Central memory CD8-positive, alpha-beta T cell (primary cell): ENCODE results near the gene ZNF485.
"Not testable (repeated sequence)": the region's sequence is repeated elsewhere in the genome, so short reads cannot be mapped to it uniquely, and the experiment has no call there.

Source experiments
- ATAC-seq: fragments of 150-1000 bp; cut with Tn5 transposase; replicated peaks from 2 replicates; pipeline ENCODE4 v1.10.0; 2022; ENCODE audit warnings: mild to moderate bottlenecking, moderate FRiP score, moderate number of reproducible peaks; ENCODE audit not compliant: poor library complexity, severe bottlenecking; ENCODE audit errors: extremely low read depth
- DNase-seq, 2 donors: peaks; one replicate each; pipeline ENCODE4 v3.0.0; 2021; ENCODE audit warnings: low spot score in 2 of 2
- H3K27ac Mint-ChIP-seq: one replicate; pipeline ENCODE4 v1.8.0; 2022; ENCODE audit warnings: low read depth, mild to moderate bottlenecking, moderate library complexity, mixed read lengths
- H3K27me3 Mint-ChIP-seq: one replicate; pipeline ENCODE4 v1.8.0; 2022; ENCODE audit warnings: mixed read lengths
- H3K36me3 Mint-ChIP-seq: one replicate; pipeline ENCODE4 v1.8.0; 2022; ENCODE audit warnings: mild to moderate bottlenecking, moderate library complexity, mixed read lengths; ENCODE audit not compliant: insufficient read depth
- H3K4me1 Mint-ChIP-seq: one replicate; pipeline ENCODE4 v1.8.0; 2022; ENCODE audit warnings: mixed read lengths
- H3K4me3 Mint-ChIP-seq: one replicate; pipeline ENCODE4 v1.8.0; 2022; ENCODE audit warnings: mild to moderate bottlenecking, moderate library complexity, mixed read lengths
- H3K9me3 Mint-ChIP-seq: one replicate; pipeline ENCODE4 v1.8.0; 2022; ENCODE audit warnings: mixed read lengths

Gene ZNF485

GRCh38 chr10:43585981-43586729 lies 20.1 kb upstream of the ZNF485 start:
- no peaks in the 10 kb centered on the region for H3K9me3 Mint-ChIP-seq

GRCh38 chr10:43586730-43587115 lies 19.5 kb upstream of the ZNF485 start:
- H3K36me3 Mint-ChIP-seq, ATAC-seq, H3K27ac Mint-ChIP-seq, H3K4me1 Mint-ChIP-seq, H3K9me3 Mint-ChIP-seq, H3K27me3 Mint-ChIP-seq, H3K4me3 Mint-ChIP-seq, DNase-seq: not testable (repeated sequence)

More at GRCh38 chr10:43585981-43586729, 20.1 kb upstream of the ZNF485 start:
- H3K4me3 Mint-ChIP-seq: no peak overlapping the region
- no peaks in the 10 kb centered on the region for H3K4me1 Mint-ChIP-seq
- H3K36me3 Mint-ChIP-seq: no peaks in the 10 kb centered on the region
- no peaks in the 10 kb centered on the region for H3K27me3 Mint-ChIP-seq
- DNase-seq (no peak), ATAC-seq (no peak)
- H3K27ac Mint-ChIP-seq: no peak overlapping the region

GRCh38 chr10:43591303-43591904 lies 14.8 kb upstream of the ZNF485 start:
- DNase-seq: no peak

GRCh38 chr10:43594944-43595589 lies 11.2 kb upstream of the ZNF485 start:
- Mint-ChIP-seq H3K27me3 (no peaks in the 10 kb centered on the region), H3K9me3 (no peaks in the 10 kb centered on the region), H3K36me3 (peaks cover 3% of the 10 kb centered on the region), H3K4me3 (peak overlapping the region; percentile 75), H3K27ac (peak overlapping the region; percentile 77), H3K4me1 (peaks cover 41% of the 10 kb centered on the region)
- DNase-seq (no peak), ATAC-seq (peak; percentile 74)

More at GRCh38 chr10:43591303-43591904, 14.8 kb upstream of the ZNF485 start:
- Mint-ChIP-seq H3K27me3 (no peaks in the 10 kb centered on the region), H3K9me3 (no peaks in the 10 kb centered on the region), H3K4me1 (peaks cover 25% of the 10 kb centered on the region), H3K36me3 (peaks cover 3% of the 10 kb centered on the region), H3K4me3 (no peak overlapping the region), H3K27ac (no peak overlapping the region)
- no peak for ATAC-seq

GRCh38 chr10:43595739-43596298 lies 10.4 kb upstream of the ZNF485 start:
- peaks cover 3% of the 10 kb centered on the region for H3K36me3 Mint-ChIP-seq
- ATAC-seq: peak; percentile 73
- DNase-seq: no peak
- no peaks in the 10 kb centered on the region for H3K27me3 Mint-ChIP-seq
- H3K4me1 Mint-ChIP-seq: peaks cover 41% of the 10 kb centered on the region
- peak overlapping the region; percentile 77 for H3K27ac Mint-ChIP-seq
- H3K9me3 Mint-ChIP-seq: no peaks in the 10 kb centered on the region
- H3K4me3 Mint-ChIP-seq: peak overlapping the region; percentile 75

- Mint-ChIP-seq H3K4me3 (no peak overlapping the region), H3K36me3 (peaks cover 3% of the 10 kb centered on the region), H3K27ac (peak overlapping the region; percentile 77), H3K27me3 (no peaks in the 10 kb centered on the region), H3K9me3 (no peaks in the 10 kb centered on the region), H3K4me1 (peaks cover 41% of the 10 kb centered on the region)
- no peak for DNase-seq
- ATAC-seq: no peak
These were observed 9.7 kb upstream of the ZNF485 start for GRCh38 chr10:43596546-43596945.

GRCh38 chr10:43598446-43598845 lies 7.8 kb upstream of the ZNF485 start:
- Mint-ChIP-seq H3K36me3 (peaks cover 3% of the 10 kb centered on the region), H3K27ac (no peak overlapping the region)

GRCh38 chr10:43599333-43599732 lies 6.9 kb upstream of the ZNF485 start:
- H3K27me3 Mint-ChIP-seq: no peaks in the 10 kb centered on the region
- peaks cover 3% of the 10 kb centered on the region for H3K36me3 Mint-ChIP-seq
- no peaks in the 10 kb centered on the region for H3K9me3 Mint-ChIP-seq
- peaks cover 36% of the 10 kb centered on the region for H3K4me1 Mint-ChIP-seq
- no peak overlapping the region for H3K4me3 Mint-ChIP-seq
- no peak for ATAC-seq
- no peak overlapping the region for H3K27ac Mint-ChIP-seq
- no peak for DNase-seq

More at GRCh38 chr10:43598446-43598845, 7.8 kb upstream of the ZNF485 start:
- peaks cover 41% of the 10 kb centered on the region for H3K4me1 Mint-ChIP-seq
- H3K4me3 Mint-ChIP-seq: no peak overlapping the region
- H3K9me3 Mint-ChIP-seq: no peaks in the 10 kb centered on the region
- no peaks in the 10 kb centered on the region for H3K27me3 Mint-ChIP-seq
- no peak for ATAC-seq
- DNase-seq: no peak

GRCh38 chr10:43601576-43601975 lies 4.7 kb upstream of the ZNF485 start:
- H3K27me3 Mint-ChIP-seq, H3K27ac Mint-ChIP-seq, H3K4me3 Mint-ChIP-seq, ATAC-seq, H3K36me3 Mint-ChIP-seq, H3K9me3 Mint-ChIP-seq, DNase-seq: not testable (repeated sequence)
- H3K4me1 Mint-ChIP-seq: peaks cover 20% of the 10 kb centered on the region

GRCh38 chr10:43605850-43606322 lies 352 bp upstream of the ZNF485 start:
- H3K9me3 Mint-ChIP-seq: no peaks in the 10 kb centered on the region
- ATAC-seq (no peak), DNase-seq (no peak)
- H3K36me3 Mint-ChIP-seq: peaks cover 10% of the 10 kb centered on the region
- H3K4me3 Mint-ChIP-seq: peak overlapping the region; percentile 79
- peaks cover 23% of the 10 kb centered on the region for H3K4me1 Mint-ChIP-seq
- H3K27ac Mint-ChIP-seq: peak overlapping the region; percentile 58
- H3K27me3 Mint-ChIP-seq: no peaks in the 10 kb centered on the region

GRCh38 chr10:43607199-43607573 lies 948 bp downstream of the ZNF485 start:
- no peak for DNase-seq
- Mint-ChIP-seq H3K36me3 (peaks cover 11% of the 10 kb centered on the region), H3K4me1 (peaks cover 23% of the 10 kb centered on the region), H3K27ac (peak overlapping the region; percentile 38), H3K27me3 (no peaks in the 10 kb centered on the region), H3K9me3 (no peaks in the 10 kb centered on the region), H3K4me3 (peak overlapping the region; percentile 79)
- no peak for ATAC-seq

GRCh38 chr10:43610636-43611035 lies 4.4 kb downstream of the ZNF485 start:
- H3K9me3 Mint-ChIP-seq: no peaks in the 10 kb centered on the region
- H3K36me3 Mint-ChIP-seq: peaks cover 19% of the 10 kb centered on the region
- H3K27ac Mint-ChIP-seq: no peak overlapping the region
- H3K4me1 Mint-ChIP-seq: peaks cover 23% of the 10 kb centered on the region
- ATAC-seq: no peak
- no peak overlapping the region for H3K4me3 Mint-ChIP-seq
- H3K27me3 Mint-ChIP-seq: no peaks in the 10 kb centered on the region
- no peak for DNase-seq
